HG03159 (cell line): ENCODE results near the gene CLDN6.

Experiments used
- ATAC-seq: cut with Tn5 transposase; IDR thresholded peaks from one replicate; pipeline ENCODE4 v1.9.1; 2021; ENCODE audit warnings: mild to moderate bottlenecking, moderate library complexity; ENCODE audit not compliant: unreplicated experiment

CLDN6 gene

GRCh38 chr16:3015865-3016521 lies 2.0 kb downstream of the CLDN6 start:
- ATAC-seq: no peak

DNA sequence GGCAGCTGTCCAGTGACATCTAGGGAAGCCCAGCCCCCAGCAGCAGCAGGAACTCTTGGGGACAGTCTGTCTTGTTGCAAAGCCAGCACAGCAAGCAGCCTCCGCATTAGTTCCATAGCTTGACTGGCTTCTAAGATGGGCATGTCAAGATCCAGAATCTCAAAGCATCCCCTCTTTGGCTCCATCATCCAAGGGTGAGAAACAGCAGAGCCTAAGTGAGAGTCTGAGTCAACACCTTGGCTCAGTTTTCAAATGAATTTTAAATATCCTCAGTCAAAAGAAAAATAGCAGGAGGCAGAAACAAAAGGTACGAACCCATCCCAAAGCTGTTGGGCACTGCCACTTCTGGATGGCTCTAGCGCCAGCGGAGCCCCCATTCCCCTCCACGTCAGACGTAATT lies 3.0 kb downstream of the CLDN6 start:
- no peak for ATAC-seq

GRCh38 chr16:3013998-3014690 lies 3.8 kb downstream of the CLDN6 start:
- no peak for ATAC-seq

GRCh38 chr16:3013491-3013951 lies 4.5 kb downstream of the CLDN6 start:
- no peak for ATAC-seq

DNA sequence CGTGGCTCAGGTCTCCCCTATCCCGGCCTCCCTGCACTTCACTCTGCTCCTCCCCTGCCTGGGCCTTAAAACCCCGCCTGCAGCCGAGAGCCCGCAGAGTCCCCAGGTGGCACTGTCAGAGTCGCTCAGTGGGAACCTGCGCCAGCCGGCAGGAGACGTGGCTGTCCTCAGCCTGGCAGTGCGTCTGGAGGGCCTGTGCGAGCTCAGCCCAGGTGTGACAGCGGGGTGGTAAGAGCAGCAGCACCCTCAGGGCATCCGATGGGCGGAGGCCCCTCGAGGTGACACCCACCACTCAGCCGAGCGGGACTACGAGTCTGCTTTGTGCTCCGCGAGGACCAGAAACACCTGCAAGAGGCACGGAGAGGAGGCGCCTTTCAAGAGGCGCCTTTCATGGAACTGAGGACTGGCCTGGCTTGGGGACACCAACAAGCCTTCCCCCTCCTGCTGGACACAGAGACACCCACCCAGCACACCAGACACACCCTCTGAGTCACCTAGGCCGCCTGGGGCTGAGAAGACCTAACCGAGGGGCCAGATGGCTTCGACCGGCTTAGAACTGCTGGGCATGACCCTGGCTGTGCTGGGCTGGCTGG lies 5.1 kb downstream of the CLDN6 start, which contains the start of gene CLDN9:
Gene CLDN9 (plus strand): TSS at position 96 of the 593 bp plus-strand sequence. CDS start 440 bp downstream, at position 536.
- ATAC-seq: no peak

- ATAC-seq: no peak
Observed at GRCh38 chr16:3012246-3012645, 5.7 kb downstream of the CLDN6 start.

GRCh38 chr16:3010510-3010909 lies 7.5 kb downstream of the CLDN6 start:
- ATAC-seq: no peak

DNA sequence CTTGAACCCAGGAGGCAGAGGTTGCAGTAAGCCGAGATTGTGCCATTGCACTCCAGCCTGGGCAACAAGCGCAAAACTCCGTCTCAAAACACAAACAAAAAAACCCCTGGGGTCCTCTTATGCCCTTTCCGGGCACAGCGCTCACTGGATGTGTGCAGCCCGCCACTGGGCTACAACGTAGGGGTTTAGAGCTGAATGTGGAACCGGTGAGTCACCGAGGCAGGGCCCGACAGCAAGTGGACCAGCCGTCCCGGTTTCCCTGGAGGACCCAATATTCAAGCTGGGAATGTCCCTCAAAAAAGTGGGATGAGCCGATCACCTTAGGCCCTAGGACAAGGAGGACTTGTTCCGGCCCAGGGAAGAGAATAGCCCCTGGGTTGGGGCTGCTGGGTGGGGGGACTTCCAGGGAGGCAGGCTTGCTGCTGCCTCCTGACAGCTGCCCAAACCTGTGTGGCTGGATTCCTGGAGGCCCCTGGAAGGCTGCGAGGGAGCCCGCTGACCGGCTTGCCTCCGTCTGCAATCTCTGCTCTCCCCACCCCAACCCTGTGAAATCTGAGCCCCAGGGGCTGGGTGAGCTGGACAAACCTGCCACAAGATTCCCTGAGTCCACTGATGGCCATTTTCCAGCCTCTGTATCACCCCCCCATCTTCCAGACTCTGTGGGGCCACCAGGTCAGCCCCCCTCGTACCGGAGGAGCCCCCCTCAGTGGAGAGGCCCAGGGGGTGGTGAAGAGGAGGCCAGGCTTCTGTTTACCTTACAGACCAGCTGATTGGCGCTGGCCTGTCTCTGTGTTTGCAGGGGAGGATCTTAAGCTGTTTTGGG lies 8.2 kb downstream of the CLDN6 start:
- no peak for ATAC-seq

DNA sequence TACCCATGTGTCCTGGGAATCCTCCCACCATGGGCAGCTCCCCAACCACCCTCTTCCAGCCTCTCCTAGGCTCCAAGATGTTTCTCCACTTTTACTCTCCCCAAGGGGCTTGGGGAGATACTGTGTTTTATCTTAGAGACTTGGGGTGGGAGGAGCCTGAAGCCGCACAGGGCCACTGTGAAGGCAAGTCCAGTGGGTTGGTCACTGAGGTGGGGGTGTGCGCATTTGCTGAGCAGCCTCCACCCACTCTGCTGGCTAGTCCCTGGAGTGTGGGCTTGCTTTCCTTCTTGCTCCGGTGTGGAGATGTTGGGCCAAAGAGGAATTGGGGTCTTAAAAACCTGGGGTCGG lies 9.3 kb downstream of the CLDN6 start:
- ATAC-seq: no peak

DNA sequence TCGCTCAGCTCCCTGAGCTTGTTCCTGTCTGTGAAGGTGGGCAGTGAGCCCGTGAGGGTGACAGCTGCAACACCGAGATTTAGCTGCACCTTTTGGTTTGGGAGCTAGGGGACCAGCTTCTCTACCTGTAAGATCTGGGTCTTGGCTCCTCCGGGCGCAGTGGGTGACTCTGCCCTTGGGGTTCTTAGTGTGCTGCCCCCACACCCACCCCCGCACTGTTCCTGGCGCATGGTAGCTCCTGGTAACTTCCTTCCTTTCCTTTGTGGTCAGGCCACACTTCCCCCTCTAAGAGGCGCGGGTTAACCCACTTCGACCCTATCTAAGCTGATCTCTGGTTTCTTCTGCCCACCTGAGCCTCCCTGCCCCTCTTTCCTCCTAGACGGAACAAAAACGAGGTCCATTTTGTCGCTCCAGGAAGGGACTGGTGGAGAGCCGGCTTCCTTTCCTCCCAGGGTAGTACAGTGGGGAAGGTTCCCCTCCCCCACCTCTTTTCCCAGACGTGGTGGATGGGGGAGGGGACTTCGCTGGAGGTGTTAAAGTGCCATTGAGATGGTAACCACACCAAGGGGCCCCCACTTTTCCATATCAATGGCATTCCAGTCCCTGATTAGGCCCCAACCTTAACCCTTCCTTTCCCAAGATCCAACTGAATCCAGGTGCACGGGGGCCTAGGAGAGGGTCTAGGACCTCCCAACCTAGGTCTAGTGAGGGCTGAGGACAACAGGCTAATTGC lies 9.9 kb downstream of the CLDN6 start:
- no peak for ATAC-seq

DNA sequence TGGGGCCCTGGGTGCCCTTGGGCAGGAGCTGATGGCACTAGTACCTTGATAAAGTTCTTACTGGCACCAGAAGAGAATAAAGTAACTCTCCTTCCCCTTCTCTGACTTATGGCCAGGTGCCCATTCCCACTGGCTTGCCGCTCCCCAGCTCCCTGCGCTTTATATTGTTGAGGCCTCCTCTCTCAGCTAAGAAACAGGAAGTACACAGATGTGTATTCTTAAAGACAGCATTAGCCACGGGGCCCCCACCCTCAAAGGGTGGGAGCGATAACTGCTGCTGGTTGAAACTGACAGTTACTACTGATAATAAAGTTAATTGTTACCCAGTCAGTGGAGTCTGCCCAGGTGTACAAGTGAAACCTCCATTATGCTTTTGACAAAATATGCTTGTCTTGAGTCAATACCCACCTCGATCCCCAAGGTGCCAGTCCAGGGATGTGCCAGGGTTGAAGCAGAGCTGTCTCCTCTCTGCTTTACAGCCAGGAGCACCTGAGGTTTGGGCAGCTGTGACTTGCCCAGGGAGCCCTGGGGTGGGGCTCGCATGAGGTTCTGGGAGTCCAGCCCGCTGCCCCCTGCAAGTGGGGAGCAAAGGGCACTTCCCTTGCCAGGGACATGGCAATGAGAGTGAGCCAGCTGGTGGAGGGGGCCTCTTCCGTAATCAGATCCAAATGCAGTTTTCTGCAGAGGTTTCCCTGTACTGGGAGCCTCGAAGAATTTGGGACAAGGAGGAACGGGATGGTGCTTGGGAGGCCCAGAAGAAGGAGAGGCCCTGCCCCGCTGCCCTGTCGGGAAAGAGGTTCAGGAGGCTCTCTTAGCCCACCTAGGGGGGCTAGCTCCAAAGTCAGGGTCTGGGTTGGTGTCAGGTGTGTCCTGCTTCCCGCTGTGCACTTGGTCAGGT lies 10.7 kb downstream of the CLDN6 start:
- ATAC-seq: no peak

GRCh38 chr16:3004781-3005284 lies 13.2 kb downstream of the CLDN6 start:
- ATAC-seq: no peak

DNA sequence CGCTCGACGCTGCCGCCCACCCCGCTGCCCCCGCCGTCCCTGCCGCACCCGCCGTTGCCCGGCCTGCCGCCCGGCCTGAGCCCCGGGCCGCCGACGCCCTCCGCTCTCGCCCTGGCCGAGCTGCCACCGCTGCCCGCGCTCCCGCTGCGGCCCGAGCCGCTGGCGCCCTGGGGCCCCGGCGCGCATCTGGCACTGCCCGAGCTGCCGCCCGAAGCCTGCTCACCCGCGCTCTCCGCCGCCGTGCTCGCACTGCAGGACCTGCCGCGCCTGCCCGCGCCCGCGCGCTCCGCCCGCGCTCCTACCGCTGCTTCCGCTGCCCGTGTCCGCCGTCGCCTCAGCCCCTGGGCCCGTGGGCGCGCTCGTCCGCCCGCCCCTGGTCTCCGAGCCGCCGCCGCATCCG lies 13.7 kb downstream of the CLDN6 start:
- peak; percentile 9 for ATAC-seq

DNA sequence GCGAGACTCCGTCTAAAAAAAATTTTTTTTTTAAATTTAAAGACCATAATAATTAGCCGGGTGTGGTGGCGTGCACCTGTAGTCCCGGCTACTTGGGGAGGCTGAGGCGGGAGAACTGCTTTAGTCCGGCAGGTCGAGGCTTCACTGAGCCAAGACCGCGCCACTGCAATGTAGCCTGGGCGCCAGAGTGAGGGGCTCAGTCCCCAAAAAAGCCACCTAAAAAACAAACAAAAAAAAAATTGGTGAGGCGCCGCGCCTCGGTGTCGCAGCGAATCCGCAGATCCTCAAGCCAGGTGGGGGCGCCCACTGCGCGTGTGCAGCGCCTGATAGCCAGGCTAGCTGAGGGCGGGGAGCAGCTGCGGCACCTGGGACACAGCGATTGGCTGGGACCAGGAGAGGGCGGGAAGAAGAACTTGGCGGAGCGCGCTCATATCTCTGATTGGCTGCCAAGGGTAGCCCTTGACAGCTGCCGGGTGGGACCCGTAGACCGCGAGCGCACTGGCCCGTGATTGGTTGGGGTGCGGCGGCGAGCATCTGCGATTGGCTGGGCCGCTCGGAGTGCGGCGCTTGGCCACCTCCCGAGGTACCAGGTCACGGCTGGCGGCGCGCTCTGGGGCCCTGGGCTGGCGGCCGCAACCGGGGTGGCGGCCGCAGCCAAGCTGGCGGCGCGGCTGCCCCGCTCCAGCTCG lies 14.3 kb downstream of the CLDN6 start:
- peak; percentile 89 for ATAC-seq

DNA sequence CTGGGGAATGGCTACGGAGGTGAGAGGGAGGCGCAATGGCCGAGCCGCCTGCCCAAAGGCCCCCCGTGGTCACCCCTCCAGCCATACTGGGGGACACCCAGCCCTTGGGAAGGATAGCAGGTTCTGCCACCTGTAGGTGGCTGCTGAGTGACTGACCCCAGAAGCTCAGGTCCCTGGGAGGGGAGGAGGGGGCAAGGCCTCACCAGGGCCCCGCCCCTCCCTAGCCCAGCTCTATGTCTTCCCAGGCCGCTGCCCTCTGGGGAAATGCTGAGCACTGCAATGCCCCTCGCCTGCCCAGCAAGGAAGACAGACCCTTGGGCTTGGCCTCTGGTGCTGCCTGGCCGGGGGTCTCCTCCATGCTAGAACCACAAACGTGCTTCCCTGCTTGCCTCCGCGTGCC lies 16.7 kb downstream of the CLDN6 start:
- ATAC-seq: no peak

DNA sequence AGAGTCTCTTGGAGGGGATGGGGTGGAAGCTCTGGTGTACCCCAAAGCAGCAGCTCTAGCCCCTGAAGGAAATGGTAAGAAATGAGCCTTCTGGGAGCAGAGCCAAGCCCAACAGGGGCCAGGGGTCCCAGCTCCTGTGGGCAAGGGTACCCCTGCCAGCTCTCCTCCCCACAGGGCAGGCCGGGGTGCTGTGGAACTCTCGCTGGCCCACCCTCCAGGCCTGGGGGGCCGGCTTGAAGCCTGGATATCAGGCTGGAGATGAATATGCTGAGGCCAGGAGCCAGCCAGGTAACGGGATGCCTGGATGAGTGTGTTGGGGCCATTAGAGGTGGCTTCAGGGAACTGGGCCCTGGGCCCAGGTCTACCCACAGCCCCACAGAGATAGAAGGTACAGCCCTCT lies 17.4 kb downstream of the CLDN6 start:
- ATAC-seq: no peak

DNA sequence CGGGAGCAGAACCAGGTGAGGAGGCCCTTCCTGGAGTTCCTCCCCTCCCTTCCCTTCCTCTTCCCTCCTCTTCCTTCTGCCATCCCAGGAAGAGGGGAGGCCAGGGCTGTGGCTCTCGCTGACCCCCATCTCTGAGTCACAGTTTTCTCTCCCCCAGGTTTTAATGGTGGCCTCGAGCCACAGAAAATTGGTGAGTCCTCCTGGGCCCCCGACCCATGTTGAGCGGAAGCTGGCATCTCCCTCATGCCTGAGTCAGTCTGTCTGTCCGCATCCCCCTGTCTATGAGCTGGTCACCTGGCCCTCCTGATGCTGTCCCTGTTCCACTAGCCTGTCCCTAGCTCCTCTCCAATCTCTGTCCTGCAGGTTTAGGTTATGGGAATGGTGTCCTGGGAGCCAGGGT lies 18.1 kb downstream of the CLDN6 start:
- ATAC-seq: no peak

DNA sequence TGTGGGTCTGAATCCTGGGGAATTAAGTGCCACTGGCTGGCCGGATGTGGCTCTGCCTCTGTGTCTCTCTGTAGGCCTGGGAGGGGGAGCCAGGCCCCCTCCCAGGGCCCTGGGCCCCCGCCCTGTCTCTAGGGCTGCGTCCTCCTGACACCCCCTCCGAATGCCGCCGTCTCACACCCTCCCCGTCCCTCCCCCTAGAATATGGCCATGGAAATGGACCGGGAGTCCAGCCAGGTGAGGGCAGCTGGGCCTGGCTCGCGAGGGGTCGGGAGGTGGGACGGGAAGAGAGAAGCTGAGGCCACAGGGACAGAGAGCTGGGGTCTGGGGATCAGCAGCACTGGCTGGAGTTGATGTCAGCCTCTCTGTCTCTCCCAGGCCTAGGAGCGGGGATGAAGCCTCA lies 21.7 kb downstream of the CLDN6 start:
- no peak for ATAC-seq
